Heart left ventricle (tissue), 16 donors: Measurements from ENCODE around the gene S100A9. TPM values are rescaled to one million over a fixed set of nuclear protein-coding genes. Genes with fewer than 3 reads are reported as not detected.

ENCODE experiments used
- ATAC-seq, 4 donors: fragments of 200-7000 bp; cut with Tn5 transposase; one replicate each; pipeline ENCODE4 v1.9.1; 2020 to 2022; ENCODE audit warnings: moderate library complexity in 4 of 4, mild to moderate bottlenecking in 3 of 4, moderate number of reproducible peaks in 1 of 4
- DNase-seq, 5 donors: peaks; one replicate each; pipeline ENCODE4 v3.0.0-alpha.2; 2020
- H3K27ac ChIP-seq, 12 donors: fragments of 200-600 bp; sonication (generic) in 4 of 12; one replicate each; pipeline versions ENCODE4 v1.5.0 to v1.8.0; 2016 to 2022; ENCODE audit warnings: mild to moderate bottlenecking in 2 of 12
- H3K27me3 ChIP-seq, 9 donors: fragments of 200-600 bp; sonication (generic) in 2 of 9; one replicate each; pipeline versions ENCODE4 v1.5.1 to v1.8.0; 2016 to 2022; ENCODE audit warnings: mild to moderate bottlenecking in 3 of 9
- H3K36me3 ChIP-seq, 9 donors: fragments of 200-600 bp; sonication (generic) in 2 of 9; one replicate each; pipeline versions ENCODE4 v1.5.0 to v1.8.0; 2018 to 2022; ENCODE audit warnings: mild to moderate bottlenecking in 2 of 9
- H3K4me1 ChIP-seq, 12 donors: fragments of 200-600 bp; sonication (generic) in 4 of 12; one replicate each; pipeline versions ENCODE4 v1.5.0 to v1.8.0; 2016 to 2022; ENCODE audit warnings: mild to moderate bottlenecking in 3 of 12
- H3K4me3 ChIP-seq, 12 donors: fragments of 200-600 bp; sonication (generic) in 4 of 12; one replicate each; pipeline versions ENCODE4 v1.5.0 to v1.8.0; 2017 to 2022; ENCODE audit warnings: mild to moderate bottlenecking in 9 of 12, moderate library complexity in 4 of 12
- H3K9me3 ChIP-seq, 12 donors: fragments of 200-600 bp; sonication (generic) in 4 of 12; one replicate each; pipeline versions ENCODE4 v1.5.0 to v1.8.0; 2016 to 2022; ENCODE audit warnings: mild to moderate bottlenecking in 1 of 12
- CTCF ChIP-seq, 12 donors: fragments of 200-600 bp; sonication (generic) in 4 of 12; IDR thresholded peaks; one replicate each; pipeline versions ENCODE4 v1.5.0 to v1.8.0; 2018 to 2022; ENCODE audit warnings: antibody characterized with exemption in 12 of 12, mild to moderate bottlenecking in 5 of 12
- POLR2A ChIP-seq, 2 donors: fragments of 450-650 bp; IDR thresholded peaks; one replicate each; pipeline ENCODE4 v1.6.1; 2017; ENCODE audit warnings: antibody characterized with exemption in 2 of 2, mild to moderate bottlenecking in 2 of 2, moderate library complexity in 2 of 2
- WGBS, 4 donors: extraction: QIAGEN DNeasy Blood & Tissue Kit in 2 of 4; methylation state at CpG; one replicate each; pipeline versions ENCODE4 v1.1.5 to v1.1.7; 2013 to 2018; 5-methylcytosine and 5-hydroxymethylcytosine counted together
- intact Hi-C, 10 donors: fragments of 100-400 bp; cut with DNase I; formaldehyde crosslinking; loops; one replicate each; pipeline versions ENCODE4 v1.11.1 to v1.14.2; 2022
- polyA plus RNA-seq, 2 donors: library from polyadenylated mRNA; stranded (reverse); fragments of 200-250 nt; gene quantifications; one replicate each; pipeline ENCODE4 v1.2.3, GENCODE V29; 2013
- total RNA-seq, 9 donors: library from RNA; depleted of rRNA in 2 of 9; stranded (reverse); fragments of >200 nt in 2 of 9; fragmentation: NEBNext Ultra II Directional in 3 of 9; extraction: Animal tissue kit (Norgen Biotek cat#: 25700) in 3 of 9; gene quantifications; one replicate each; pipeline versions ENCODE4 v1.1.0 to v1.2.4, GENCODE V29; 2016 to 2023
- donor health status: ischemic (EF 13 %, LVEDD 7.1; RV severe dilation, severe dysfunction).
- donor health status: healthy with polysubstance abuse.
- donor health status: DM: no; HTN: yes; CAD: no.
- donor health status: DM: no; HTN: no; CAD: no.
- donor health status: ischemic (EF 25% LVEDD 6.9; RV normal size, moderate dysfunction).
- donor health status: ischemic (EF 25% LVEDD 5.7; RV mildly dilated, moderate dysfunction).
- donor health status: healthy.
- donor health status: DM: yes; HTN: yes; CAD: no.
- donor health status: ischemic (EF 35%, LVEDD 5.7; RV mildly dilated, moderate dysfunction).
- donor health status: nonischemic (EF 11% LVEDD 7.7; RV severe dilation, severe dysfunction).
- donor health status: DM: yes; HTN: yes; CAD: no.
- donor health status: PGD.
- donor health status: ischemic (EF 29% LVEDD 5.4; RV normal size, mild dysfunction).
- donor health status: nonischemic (EF 23%, LVEDD 6.1; RV moderate dilation, normal function).

S100A9 gene
- total and polyA plus RNA-seq, 11 donors: 5.7 to 350 (median 76.2) TPM

GRCh38 chr1:153339802-153340201 lies 17.9 kb upstream of the S100A9 start:
- TF ChIP-seq CTCF (IDR thresholded peaks at IDR 0.05): no peak
- no peak for TF ChIP-seq POLR2A (IDR thresholded peaks at IDR 0.05)
- intact Hi-C loops: loop anchor here in 1 of 10 donors (10.0 kb wide), 1 partner anchor 415 kb away; no protein-coding TSS in a partner anchor
- 68 to 75% (median 70%) methylated on average over 6 of the region's 6 CpGs for WGBS, 4 donors
- Histone ChIP-seq H3K27me3 (peaks cover 0 to 14% (median 0%) of the 10 kb centered on the region in 9 donors), H3K4me3 (no peak overlapping the region), H3K9me3 (no peaks in the 10 kb centered on the region), H3K27ac (no peak overlapping the region), H3K4me1 (peaks cover 0 to 4% (median 0%) of the 10 kb centered on the region in 12 donors), H3K36me3 (no peaks in the 10 kb centered on the region)
- DNase-seq: no peak
- ATAC-seq: no peak

- H3K27ac ChIP-seq: no peak overlapping the region
- no peaks in the 10 kb centered on the region for H3K9me3 ChIP-seq
- WGBS, 4 donors: 86 to 94% (median 93%) methylated on average over 10 of the region's 10 CpGs
- intact Hi-C loops: loop anchor here in 1 of 10 donors (10.0 kb wide), 1 partner anchor 414 kb away; no protein-coding TSS in a partner anchor
- TF ChIP-seq POLR2A (IDR thresholded peaks at IDR 0.05) (no peak), CTCF (IDR thresholded peaks at IDR 0.05) (no peak)
- H3K27me3 ChIP-seq: peaks cover 0 to 14% (median 0%) of the 10 kb centered on the region in 9 donors
- H3K4me1 ChIP-seq: peaks cover 0 to 10% (median 0%) of the 10 kb centered on the region in 12 donors
- ATAC-seq (no peak), DNase-seq (no peak)
- H3K4me3 ChIP-seq: no peak overlapping the region
- no peaks in the 10 kb centered on the region for H3K36me3 ChIP-seq
Measured at GRCh38 chr1:153340356-153340755, 17.3 kb upstream of the S100A9 start.

GRCh38 chr1:153341431-153341934 lies 16.2 kb upstream of the S100A9 start:
- Histone ChIP-seq H3K27ac (no peak overlapping the region), H3K4me1 (peaks cover 0 to 10% (median 0%) of the 10 kb centered on the region in 12 donors), H3K9me3 (no peaks in the 10 kb centered on the region), H3K4me3 (no peak overlapping the region), H3K36me3 (no peaks in the 10 kb centered on the region), H3K27me3 (peaks cover 0 to 16% (median 0%) of the 10 kb centered on the region in 9 donors)
- WGBS, 4 donors: 83 to 91% (median 86%) methylated on average over 4 of the region's 4 CpGs
- intact Hi-C loops: loop anchor here in 1 of 10 donors (10.0 kb wide), 1 partner anchor 413 kb away; no protein-coding TSS in a partner anchor
- DNase-seq: no peak
- ATAC-seq: no peak
- TF ChIP-seq CTCF (IDR thresholded peaks at IDR 0.05): no peak
- TF ChIP-seq POLR2A (IDR thresholded peaks at IDR 0.05): no peak

- 66 to 74% (median 71%) methylated on average over 3 of the region's 3 CpGs for WGBS, 4 donors
- Histone ChIP-seq H3K36me3 (no peaks in the 10 kb centered on the region), H3K9me3 (no peaks in the 10 kb centered on the region), H3K4me3 (no peak overlapping the region), H3K4me1 (peaks cover 0 to 10% (median 0%) of the 10 kb centered on the region in 12 donors), H3K27me3 (peaks cover 0 to 18% (median 0%) of the 10 kb centered on the region in 9 donors), H3K27ac (no peak overlapping the region)
- intact Hi-C loops: loop anchor here in 1 of 10 donors (10.0 kb wide), 1 partner anchor 413 kb away; no protein-coding TSS in a partner anchor
- no peak for TF ChIP-seq CTCF (IDR thresholded peaks at IDR 0.05)
- TF ChIP-seq POLR2A (IDR thresholded peaks at IDR 0.05): no peak
- DNase-seq (no peak), ATAC-seq (no peak)
Measured at GRCh38 chr1:153342178-153342577, 15.5 kb upstream of the S100A9 start.
